ENCODE results near the gene XDH.
A peak's percentile ranks its signal among the peaks of the same experiment; 100 is the strongest.

XDH gene

DNA sequence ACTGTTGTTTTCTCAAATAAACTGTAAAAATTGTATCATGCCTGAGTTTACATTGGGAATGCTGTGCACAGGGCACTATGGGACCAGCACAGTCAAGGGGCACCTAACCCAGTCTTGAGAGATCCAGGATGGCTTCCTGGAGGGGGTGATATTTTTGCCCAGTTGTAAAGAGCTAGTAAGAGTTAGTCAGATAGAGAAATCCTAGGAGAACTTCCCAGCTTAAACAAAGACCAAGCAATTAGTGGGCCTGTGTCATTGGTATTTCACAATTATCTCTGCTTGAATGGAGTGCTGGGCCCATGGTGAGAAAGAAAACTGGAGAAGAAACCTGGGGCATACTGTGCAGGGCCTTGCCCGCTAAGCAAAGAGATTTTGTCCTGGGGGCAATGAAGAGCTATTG lies 12.2 kb downstream of the XDH start:
- no peak for DNase-seq (ENCODE audit: low spot score)

DNA sequence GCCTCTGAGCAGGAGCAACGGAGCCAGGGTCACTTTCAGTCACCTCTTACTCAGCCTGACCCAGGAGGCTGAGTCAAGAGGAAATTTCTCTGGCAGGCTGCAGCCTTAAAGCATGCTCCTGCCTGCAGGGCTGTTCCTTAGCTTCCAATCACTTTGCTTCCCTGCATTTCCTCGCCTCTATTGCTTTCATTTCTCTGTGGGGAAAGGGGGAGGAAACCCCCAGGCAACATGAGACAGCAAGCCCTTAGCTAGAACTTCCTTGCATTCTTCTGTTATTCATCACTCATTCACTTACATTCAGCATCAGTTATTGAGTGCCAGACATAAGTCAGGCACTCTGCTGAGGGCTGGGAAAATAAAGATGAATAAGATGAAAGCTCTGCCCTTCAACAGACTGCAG lies 13.0 kb downstream of the XDH start:
- DNase-seq (ENCODE audit: low spot score), result peak; percentile 88

DNA sequence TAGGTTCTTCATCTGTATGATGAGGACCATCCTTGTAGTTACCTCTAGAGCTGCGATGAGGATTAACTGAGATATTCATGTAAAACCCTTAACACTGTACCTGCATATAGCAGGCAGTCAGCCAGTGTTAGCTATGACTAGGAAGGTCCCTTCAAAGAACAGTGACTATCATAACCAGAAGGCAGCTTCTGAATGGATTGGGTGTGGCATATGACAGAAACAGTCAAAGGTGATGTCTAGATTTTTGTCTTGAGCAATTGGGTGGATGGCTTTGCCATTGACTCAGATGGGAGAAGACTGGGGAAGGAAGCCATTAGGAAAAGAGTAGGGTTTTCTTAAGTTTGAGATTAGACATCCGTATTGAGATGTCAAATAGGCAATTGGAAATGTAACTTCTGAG lies 15.7 kb downstream of the XDH start:
- DNase-seq (ENCODE audit: low spot score), result no peak

DNA sequence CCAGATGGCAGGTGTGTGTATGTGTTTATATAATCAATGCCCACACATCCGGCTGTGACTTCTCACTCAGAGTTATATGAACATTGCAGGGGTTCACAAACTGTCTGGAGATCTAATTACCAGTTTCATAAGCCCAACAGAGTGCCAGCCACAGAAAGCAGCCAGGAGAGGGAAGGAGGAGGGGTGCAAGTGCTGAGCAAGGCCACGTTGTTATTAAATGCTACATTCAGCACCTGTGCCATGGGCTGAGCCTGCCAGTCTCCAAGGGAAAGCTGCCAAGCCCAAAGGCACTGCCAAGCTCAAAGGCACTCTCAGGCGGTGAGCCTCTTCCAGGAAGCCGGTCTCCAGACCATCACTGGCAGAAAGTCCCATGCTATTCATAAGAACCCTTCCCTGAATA lies 17.4 kb downstream of the XDH start:
- no peak for DNase-seq (ENCODE audit: low spot score)

DNA sequence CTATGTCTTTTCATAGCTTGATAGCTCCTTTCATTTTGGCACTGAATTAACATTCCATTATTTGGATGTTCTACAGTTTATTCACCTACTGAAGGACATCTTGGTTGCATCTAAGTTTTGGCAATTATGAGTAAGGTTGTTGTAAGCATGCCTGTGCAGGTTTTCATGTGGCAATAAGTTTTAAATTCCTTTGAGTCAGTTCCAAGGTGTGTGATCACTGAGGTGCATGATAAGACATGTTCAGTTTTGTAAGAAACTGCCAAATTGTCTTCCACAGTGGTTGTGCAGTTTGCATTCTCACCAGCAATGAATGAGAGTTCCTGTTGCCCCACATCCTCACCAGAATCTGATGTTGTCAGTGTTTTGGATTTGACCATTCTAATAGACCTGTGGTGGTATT lies 24.2 kb downstream of the XDH start:
- DNase-seq (ENCODE audit: low spot score), result no peak

DNA sequence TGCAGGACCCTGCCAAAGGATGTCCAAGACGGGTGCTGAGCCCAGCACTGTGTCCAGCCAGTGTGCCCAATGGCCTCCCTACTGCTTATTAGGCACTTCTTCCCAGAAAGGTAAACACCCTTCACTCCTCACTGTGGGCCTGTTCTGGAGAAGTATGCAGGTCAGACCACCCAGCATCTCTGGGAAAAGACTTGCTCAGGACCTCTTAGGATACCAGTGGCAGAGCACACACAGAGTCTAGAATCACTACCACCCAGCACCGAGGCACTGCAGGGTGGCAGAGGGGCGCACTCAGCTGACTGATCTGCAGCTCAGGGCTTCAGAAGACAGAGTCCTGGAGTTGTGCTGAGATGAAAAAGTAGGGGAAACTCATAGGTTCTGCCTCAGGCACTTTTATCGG lies 25.8 kb downstream of the XDH start:
- no peak for DNase-seq (ENCODE audit: low spot score)

DNA sequence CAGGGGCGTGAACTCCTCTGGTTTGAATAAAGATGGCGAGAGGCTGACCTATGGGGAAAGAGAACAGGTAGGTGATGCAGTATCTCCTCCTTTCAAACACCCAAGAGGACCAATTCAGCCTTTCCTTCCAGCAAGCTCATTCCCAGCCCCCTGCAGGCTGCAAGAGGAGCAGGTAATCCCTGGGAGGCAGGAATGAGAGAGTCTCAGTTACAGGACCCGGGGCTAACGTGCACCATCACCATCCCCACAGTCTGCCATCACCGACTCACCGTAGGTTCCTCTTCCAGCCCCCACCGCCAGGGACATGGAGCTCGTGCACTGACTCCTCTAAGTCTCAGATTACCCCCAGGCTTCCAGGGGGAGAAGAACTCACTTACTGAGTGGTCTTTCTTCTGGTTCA lies 26.7 kb downstream of the XDH start:
- no peak for DNase-seq (ENCODE audit: low spot score)

DNA sequence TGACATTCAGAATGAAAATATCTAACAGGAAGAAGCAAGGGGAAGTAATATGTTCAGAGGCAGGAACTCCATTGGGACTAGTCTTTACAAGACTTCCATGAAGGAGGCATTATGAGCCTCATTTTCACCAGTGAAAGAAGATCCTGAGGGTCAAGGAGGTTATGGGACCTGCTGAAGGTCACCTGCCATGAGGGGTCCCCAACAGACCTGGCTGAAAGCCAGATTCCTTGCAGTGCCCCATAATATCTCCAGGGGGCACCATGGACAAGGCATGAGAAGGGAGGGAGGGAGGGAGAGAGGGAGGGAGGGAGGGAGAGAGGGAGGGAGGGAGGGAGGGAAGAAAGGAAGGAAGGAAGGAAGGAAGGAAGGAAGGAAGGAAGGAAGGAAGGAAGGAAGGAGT lies 27.9 kb downstream of the XDH start:
- DNase-seq (ENCODE audit: low spot score), result no peak

DNA sequence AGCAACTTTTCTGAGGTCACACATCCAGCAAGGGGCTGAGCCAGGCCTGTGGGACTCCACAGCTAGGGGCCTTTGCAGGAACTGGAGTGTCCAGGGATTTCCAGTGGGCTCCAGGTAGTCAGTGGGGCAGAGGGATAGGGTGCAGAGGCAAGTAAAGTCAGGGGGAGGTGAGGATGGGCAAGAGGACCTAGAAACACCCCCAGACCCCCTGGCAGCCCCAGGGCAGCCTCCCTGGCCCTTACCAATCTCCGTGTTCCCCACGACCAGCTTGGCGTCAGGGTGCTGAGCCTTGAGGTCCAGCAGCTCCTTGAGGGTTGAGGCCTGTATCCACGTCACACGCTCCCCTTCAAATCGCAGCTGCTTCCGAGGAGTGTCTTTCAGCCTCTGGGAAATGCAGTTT lies 28.4 kb downstream of the XDH start:
- no peak for DNase-seq (ENCODE audit: low spot score)

DNA sequence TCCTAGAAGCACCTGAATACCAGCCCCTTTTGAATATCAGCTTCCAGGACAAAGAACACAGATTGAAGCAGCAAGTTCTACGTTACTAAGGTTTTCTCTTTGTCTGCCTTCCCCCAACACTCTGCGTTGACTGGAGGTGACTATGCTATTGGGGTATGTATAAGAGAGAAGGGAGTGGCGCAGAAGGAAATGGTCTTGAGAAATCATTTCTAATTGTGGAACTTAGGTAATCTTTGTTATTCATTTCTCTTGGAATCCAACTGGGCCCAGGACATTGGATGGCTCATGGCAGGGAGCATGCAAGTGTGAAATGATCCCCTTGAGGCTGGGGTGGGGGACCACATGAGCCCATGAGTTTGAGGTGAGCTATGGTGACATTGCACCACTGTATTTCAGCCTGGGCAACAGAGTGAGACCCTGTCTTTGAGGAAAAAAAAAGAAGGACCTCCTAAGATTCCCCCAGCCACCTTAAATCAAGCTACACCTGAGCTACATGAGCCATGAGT lies 29.7 kb downstream of the XDH start:
- peak; percentile 86 for DNase-seq (ENCODE audit: low spot score)

DNA sequence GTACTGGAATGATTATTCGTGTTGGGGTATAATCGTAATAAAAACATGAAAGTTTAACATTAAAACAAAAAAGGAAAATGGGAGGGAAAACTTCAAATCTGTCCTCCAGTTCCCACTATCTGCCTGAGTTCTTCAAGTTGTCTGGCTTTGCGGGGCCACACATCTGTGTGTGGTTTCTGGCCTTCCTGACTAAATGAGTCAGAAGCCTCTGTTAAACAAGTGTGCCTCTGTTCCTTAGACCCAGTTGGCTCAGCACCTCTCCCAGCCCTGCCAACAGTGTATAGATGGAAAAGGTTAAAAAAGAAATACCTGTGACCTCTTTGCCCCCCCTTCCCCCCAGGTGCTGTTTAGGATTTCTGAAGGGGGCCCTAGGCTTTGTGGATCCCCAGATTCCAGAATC lies 30.2 kb downstream of the XDH start:
- DNase-seq (ENCODE audit: low spot score), result peak; percentile 83

DNA sequence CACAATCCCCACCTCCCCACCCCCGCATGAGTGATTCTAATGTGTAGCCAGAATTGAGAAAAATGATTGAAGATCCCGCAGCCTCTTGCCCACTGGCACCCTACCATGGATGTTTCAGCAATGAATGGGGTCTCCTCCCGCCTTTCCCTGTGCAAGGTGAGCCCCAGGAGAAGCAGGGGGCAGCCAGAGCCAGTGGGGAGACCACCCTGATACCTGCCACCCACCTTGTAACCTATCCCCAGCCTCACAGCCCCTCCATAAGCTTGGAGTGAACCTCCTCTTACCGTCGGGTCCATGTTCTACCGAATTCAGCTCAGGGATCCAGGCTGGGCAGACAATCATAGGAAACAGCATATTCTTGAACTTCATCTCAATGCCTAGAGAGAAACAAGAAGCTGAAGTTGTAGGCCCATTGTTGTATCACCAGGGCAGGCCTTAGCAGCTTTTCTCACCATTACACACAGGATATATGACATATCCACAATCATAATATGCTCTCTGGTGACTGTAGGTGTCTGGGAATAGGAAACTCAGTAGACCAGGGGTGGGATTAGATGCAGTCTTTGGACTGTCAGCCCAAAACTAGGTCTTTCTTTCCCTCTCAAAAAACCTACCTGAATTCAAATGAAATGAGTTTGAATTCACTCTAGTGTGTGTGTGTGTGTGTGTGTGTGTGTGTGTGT lies 30.9 kb downstream of the XDH start:
- no peak for DNase-seq (ENCODE audit: low spot score)

DNA sequence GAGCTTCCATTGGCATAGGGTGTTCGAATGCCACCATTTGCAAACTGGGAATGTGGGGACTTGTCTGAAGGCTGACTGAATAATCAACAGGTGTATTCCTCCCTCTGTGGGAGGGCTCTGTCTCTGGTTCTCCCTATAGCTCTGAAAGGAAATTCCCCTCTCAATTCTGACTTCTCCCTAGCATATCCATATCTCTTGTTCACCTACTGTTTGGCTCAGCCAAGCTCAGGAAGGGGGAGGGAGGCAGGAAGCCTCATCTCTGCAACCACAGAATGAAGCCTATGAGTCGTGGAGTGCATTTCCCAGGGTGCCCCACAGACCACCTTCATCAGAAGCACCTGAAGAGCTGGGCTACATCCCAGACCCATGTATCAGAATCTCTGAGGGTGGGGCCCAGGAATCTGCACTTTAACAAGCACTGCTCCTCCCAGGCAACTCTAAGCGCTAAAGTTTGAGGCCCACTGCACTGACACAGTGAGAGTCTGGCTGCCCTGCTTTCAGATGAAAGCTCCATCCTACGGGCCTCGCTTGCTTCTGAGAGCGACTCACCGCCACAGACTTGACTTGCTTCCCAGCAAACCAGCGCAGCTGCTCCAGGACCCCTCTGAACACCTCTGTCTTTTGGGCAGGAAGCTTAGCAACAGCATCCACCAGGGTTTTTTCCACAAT lies 32.0 kb downstream of the XDH start:
- no peak for DNase-seq (ENCODE audit: low spot score)

DNA sequence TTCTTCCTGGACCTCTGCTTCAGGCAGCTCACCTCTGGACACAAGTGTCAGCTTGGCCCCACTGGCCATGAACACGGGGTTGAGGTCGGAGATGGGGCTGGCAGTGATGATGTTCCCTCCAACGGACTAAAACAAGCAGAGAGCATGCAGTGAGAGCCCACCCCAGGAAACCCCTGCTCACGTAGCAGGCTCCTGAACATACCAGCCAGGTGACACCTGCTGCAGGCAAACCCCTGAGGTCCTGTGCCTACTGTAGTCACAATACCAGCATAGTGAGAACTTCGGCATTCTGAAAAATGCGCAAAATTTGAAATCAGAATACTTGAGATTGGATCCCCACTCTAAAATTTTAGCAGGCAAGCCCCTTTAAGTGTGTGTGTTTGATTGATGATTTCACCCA lies 32.9 kb downstream of the XDH start:
- no peak for DNase-seq (ENCODE audit: low spot score)

DNA sequence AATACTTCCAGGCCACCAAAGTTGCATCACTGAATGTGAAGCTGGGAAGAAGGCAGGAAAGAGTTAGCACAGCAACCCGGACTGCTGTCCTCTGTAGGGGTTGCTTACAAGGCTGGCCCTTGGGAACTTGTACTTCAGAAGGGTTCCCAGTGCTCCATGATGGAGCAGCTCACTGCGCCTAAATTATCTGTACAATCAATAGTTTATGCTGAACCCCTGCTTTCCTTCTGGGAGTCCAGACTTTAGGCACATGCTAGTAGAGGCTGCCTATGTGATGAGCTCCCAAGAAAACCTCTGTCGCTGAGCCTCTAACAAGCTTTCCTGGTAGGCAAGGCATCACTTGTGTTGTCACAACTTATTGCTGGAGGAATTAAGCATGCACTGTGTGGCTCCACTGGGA lies 34.3 kb downstream of the XDH start:
- no peak for DNase-seq (ENCODE audit: low spot score)

DNA sequence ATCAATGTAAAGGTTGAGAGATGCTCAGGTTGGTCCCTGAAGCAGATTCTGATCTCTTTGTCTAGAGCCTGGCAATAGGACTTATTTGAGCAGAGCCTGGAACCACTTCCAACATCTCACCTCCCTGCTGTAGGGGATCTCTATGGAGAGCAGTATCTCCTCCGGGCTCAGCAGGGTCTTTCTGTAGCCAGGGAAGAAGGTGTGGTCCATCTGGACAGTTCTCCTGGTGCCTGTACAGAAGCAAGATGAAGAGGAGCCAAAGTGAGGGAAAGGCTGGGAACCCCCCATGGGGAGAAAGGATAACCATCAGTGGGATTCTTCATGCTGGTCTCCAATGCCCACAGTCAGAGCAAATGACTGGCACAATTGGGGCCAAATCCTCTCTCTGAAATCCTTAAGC lies 34.8 kb downstream of the XDH start:
- no peak for DNase-seq (ENCODE audit: low spot score)

DNA sequence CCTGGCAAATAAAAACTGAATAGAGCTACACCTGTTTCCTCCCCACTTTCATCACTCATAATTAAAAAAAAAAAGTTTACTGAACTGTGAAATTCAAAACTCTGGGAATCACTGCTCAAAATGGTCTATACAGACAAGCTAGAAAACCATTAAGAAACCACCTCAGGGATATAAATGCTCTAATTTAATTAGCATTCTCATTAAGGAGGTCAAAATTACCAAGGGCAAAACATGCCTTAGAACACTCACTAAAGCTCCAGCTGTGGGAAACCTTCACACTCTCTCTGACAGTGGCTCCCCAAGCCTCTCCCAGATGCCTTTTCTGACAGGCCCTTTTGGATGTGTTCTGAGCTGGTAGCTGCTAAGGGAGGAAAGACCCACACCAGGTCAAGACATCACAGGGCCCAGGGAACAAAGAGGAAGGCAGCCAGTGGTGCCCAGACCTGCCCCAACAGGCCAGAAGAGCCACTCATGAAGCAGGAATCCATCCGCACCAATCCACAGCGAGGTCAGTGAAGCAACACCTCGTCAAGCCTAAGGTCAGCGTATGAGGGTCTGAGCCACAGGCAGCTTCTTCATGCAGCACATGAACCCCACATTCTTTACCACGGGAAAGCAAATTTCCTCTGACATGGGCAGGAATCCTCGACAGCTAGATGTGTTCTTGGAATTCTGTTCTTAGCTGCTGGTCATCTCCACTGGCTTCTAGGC lies 35.6 kb downstream of the XDH start:
- DNase-seq (ENCODE audit: low spot score), result no peak

DNA sequence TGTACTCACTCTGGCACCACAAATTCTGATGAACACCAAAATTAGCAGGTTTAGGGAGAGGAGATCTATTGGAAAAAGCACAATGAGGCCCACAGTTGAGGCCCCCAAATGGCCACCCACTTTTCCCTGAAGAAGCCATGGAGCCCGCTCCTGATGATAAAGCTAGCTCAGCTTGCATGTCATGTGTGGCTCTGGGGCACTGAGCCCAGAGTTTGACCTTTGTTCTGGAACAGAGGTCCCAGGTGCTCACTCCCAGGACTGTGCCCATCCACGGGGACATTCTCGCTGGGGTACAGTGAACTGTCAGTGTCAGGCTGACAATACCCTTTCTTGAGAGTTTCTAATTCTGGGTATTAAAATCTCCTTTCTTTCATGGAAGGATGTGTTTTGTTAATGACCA lies 36.2 kb downstream of the XDH start:
- no peak for DNase-seq (ENCODE audit: low spot score)

DNA sequence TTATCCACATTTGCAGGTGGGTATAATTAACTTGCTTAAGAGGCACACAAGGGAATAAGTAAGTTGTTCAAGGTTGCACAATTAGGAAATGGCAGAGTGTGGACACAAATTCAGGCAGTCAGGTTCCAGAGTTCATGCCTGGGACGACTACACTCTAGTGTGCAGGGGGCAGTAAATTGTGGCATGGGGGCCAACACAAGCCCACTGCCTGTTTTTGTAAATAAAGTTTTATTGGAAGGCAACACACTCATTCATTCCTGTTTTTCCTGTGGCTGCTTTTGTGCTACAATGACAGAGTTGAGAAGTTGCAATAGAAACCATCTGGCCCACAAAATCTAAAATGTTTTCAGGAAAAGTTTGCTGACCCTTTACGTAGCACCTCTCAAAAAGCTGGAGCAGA lies 41.4 kb downstream of the XDH start:
- no peak for DNase-seq (ENCODE audit: low spot score)

DNA sequence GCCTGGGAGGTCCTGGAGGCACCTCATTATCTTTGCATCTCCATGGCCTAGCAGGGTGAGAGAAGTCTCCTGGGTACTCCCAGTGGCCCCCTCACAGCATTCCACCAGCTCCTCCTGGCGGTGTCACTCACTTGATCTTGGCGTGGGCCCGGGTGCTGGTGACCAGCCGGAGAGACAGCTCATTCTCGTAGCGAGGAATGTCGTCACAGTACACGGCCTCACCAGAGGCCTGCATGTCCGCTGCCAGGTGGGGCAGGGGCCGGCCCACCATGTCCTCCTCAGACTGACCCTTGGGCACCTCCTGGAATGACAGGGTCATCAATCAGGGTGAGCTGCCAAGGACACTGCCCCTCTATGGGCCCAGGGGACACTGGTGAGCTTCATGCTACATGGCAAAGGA lies 42.4 kb downstream of the XDH start:
- no peak for DNase-seq (ENCODE audit: low spot score)

DNA sequence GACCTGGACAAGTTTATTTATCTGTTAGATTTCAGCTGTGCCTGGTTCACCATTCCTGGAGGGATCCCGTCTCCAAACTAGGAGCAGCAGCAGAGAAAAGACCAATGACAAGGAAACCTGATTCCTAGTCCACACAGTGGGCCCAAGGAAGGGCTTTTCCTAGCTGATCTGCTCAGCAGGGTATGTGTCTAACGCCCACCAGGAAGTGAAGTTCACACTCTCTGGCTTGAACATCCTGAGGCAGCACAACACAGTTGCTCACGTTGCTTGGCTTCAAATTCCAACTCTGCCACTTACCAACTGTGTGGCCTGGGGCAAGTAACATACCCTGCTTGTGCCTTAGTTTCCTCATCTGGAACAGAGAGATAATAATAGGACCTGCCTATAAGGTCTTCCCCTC lies 42.9 kb downstream of the XDH start:
- DNase-seq (ENCODE audit: low spot score), result no peak

DNA sequence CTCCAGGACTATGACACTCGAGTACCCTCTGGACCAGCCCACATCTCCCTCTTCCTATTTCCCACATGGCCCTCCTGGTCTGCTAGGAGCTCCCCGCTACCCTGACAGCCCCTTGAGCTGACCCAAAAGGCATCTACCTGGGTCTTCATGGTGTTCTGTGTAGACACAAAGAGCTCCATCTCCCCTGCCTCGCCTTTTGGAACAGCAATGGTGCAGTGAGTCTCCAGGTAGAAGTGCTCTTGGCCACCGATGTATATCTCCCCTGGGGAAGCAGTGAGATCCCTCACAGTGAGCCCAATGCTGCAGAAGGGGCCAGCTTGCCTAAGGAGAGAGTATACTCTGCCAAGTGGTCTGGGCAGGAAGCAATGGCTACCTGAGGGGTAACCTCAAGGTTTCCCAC lies 47.8 kb downstream of the XDH start:
- no peak for DNase-seq (ENCODE audit: low spot score)

DNA sequence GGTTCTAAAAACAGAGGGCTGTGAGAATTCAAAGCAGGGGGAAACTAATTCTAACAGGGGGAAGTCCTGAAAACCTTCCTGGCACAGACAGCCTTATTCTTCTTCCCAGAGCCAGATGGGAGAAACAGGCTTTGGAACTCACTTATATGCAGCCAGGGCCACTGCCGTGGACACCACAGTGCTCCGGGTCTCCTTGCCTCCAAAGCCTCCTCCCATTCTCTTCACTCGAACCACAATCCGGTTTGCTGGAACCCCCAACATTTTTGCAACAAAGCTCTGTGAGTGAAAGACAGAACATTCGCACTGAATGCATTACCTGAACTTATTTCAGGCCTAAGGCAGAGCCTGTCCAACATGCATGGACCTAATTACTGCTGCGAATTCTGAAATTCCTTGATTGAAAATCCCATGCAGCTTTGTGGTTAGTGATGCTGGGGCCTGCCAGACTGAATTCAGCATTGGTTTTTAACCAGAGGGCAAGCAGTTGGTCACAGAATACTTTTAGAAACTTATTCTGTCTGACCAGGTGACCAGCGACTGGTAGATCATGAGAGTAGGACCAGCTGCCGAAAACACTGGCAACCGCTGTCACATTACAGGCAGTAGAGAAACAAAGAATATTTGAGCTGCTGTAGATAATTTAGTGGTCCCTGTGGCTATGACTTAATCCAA lies 48.6 kb downstream of the XDH start:
- no peak for DNase-seq (ENCODE audit: low spot score)

Data from GM03348 (cell line).